Keratinocyte (primary cell): Measurements from ENCODE around the gene GRWD1. TPM values are rescaled to one million over a fixed set of nuclear protein-coding genes. Genes with fewer than 3 reads are reported as not detected.

ENCODE experiments used
- DNase-seq: peaks from one replicate; pipeline ENCODE4 v3.0.0-alpha.2; 2011; ENCODE audit warnings: low read depth, missing footprints, low spot score
- FAIRE-seq: peaks from 2 replicates; lab custom pipeline; 2011; peaks lifted over from hg19 to GRCh38; lab: Jason Lieb, UNC
- H2AFZ ChIP-seq: 2 replicates; pipeline ENCODE4 v1.6.0; 2012; ENCODE audit warnings: low read length, control low read depth, inconsistent platforms; ENCODE audit not compliant: control insufficient read depth
- H3K27ac ChIP-seq: 2 replicates; pipeline ENCODE4 v1.5.1; 2011; ENCODE audit warnings: low read length; ENCODE audit not compliant: control insufficient read depth, insufficient read depth
- H3K27me3 ChIP-seq: 3 replicates; pipeline ENCODE4 v1.6.0; 2011; ENCODE audit warnings: low read length; ENCODE audit not compliant: control insufficient read depth, insufficient read depth; ENCODE audit errors: extremely low read depth
- H3K36me3 ChIP-seq, 2 experiments: 2 replicates in 1 of 2; 3 replicates in 1 of 2; pipeline ENCODE4 v1.5.1; 2011; ENCODE audit warnings: low read length in 2 of 2, mild to moderate bottlenecking in 1 of 2; ENCODE audit not compliant: control insufficient read depth in 2 of 2, insufficient read depth in 2 of 2; ENCODE audit errors: extremely low read depth in 1 of 2
- H3K4me1 ChIP-seq: 3 replicates; pipeline ENCODE4 v1.5.1; 2011; ENCODE audit warnings: low read length; ENCODE audit not compliant: control insufficient read depth, insufficient read depth; ENCODE audit errors: extremely low read depth
- H3K4me2 ChIP-seq: 3 replicates; pipeline ENCODE4 v1.6.0; 2011; ENCODE audit warnings: low read depth, low read length; ENCODE audit not compliant: control insufficient read depth, insufficient read depth; ENCODE audit errors: extremely low read depth
- H3K4me3 ChIP-seq, 3 experiments: fragments of 200-600 bp in 1 of 3; sonication (generic) in 1 of 3; 2 replicates in 2 of 3; 3 replicates in 1 of 3; pipeline ENCODE4 v1.5.1; 2011 to 2016; ENCODE audit warnings: low read length in 3 of 3, mild to moderate bottlenecking in 3 of 3, control low read depth in 2 of 3, inconsistent platforms in 1 of 3, low read depth in 1 of 3, mixed read lengths in 1 of 3, mixed run types in 1 of 3, moderate library complexity in 1 of 3; ENCODE audit not compliant: control insufficient read depth in 2 of 3, insufficient read depth in 2 of 3; ENCODE audit errors: extremely low read depth in 1 of 3
- H3K79me2 ChIP-seq: 2 replicates; pipeline ENCODE4 v1.6.0; 2012; ENCODE audit warnings: low read length; ENCODE audit not compliant: control insufficient read depth, insufficient read depth
- H3K9ac ChIP-seq: 3 replicates; pipeline ENCODE4 v1.6.0; 2011; ENCODE audit warnings: low read length; ENCODE audit not compliant: control insufficient read depth, insufficient read depth; ENCODE audit errors: extremely low read depth
- H3K9me1 ChIP-seq: 3 replicates; pipeline ENCODE4 v1.6.0; 2011; ENCODE audit warnings: low read length; ENCODE audit not compliant: control insufficient read depth, insufficient read depth; ENCODE audit errors: extremely low read depth
- H3K9me3 ChIP-seq: 2 replicates; pipeline ENCODE4 v1.5.1; 2012; ENCODE audit warnings: low read depth, low read length; ENCODE audit not compliant: control insufficient read depth
- H4K20me1 ChIP-seq: 3 replicates; pipeline ENCODE4 v1.6.0; 2011; ENCODE audit warnings: low read length; ENCODE audit not compliant: control insufficient read depth, insufficient read depth; ENCODE audit errors: extremely low read depth
- CTCF ChIP-seq, 3 experiments: IDR thresholded peaks in 1 of 3; conservative IDR thresholded peaks in 1 of 3; optimal IDR thresholded peaks in 1 of 3; 2 replicates in 2 of 3; 3 replicates in 1 of 3; pipeline versions ENCODE3 to v1.5.1; 2011; ENCODE audit warnings: low read length in 3 of 3, mild to moderate bottlenecking in 3 of 3, moderate library complexity in 2 of 3, control low read depth in 1 of 3, inconsistent platforms in 1 of 3; ENCODE audit not compliant: insufficient read depth in 2 of 3; ENCODE audit errors: extremely low read depth in 1 of 3
- EZH2 ChIP-seq: IDR thresholded peaks from one replicate; pipeline ENCODE4 v1.6.1; 2012; ENCODE audit warnings: inconsistent platforms, mild to moderate bottlenecking, low read length, moderate library complexity
- dilution Hi-C: fragments of 300-500 bp; cut with MboI; formaldehyde crosslinking; loops from one replicate; pipeline ENCODE4 v1.7.0; 2020; ENCODE audit warnings: low sequenced_read_pairs; ENCODE audit not compliant: extremely low pct_ligation_motif_present
- polyA plus RNA-seq, 5 experiments: library from polyadenylated mRNA; depleted of rRNA in 3 of 5; stranded (reverse) in 3 of 5; stranded (forward) in 1 of 5; unstranded in 1 of 5; fragments of >200 nt; gene quantifications; 1 replicate in 1 of 5; 2 replicates in 3 of 5; 3 replicates in 1 of 5; pipeline versions ENCODE4 v1.2.1 to v1.2.3, GENCODE V29; 2011 to 2012; ENCODE audit warnings: missing spikeins in 2 of 5, low read depth in 1 of 5, low replicate concordance in 1 of 5

The GRWD1 gene
- polyA plus RNA-seq, 1 donor (not counting 4 experiments of a cell fraction or from before 2014, with no cell fraction given), result 26.1 TPM

DNA sequence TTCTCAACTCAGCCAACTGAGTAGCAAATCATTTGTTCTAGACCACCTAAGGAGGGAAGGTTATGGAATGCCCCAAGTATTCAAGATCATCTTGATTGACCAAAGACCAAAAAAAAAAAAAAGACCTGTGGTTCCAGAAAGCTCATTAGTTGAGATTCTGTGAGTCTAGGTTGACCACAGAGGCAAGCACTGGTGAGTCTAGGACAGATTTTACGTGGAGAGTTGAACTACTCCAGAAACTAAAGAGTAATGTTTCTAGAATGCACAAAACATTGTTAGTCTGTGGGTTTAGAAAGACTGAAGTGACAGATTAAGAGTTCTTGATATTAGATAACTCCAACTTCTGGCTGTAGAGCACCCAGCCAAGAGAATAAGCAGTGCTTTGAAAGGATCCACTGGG is 19.4 kb downstream of the GRWD1 start:
- H3K27me3 ChIP-seq, result no peaks in the 10 kb centered on the region
- TF ChIP-seq CTCF (optimal IDR thresholded peaks at IDR 0.05 in 1 of 3, IDR thresholded peaks at IDR 0.05 in 1 of 3, conservative IDR thresholded peaks at IDR 0.05 in 1 of 3; ENCODE audit: extremely low read depth in 1 of 3, insufficient read depth in 2 of 3, low read length in 3 of 3) (no peak), EZH2 (no peak)
- peak; percentile 49 for FAIRE-seq
- dilution Hi-C loops, result no loop called here
- H3K4me3 ChIP-seq, result no peak overlapping the region
- H3K36me3 ChIP-seq, result no peaks in the 10 kb centered on the region
- H3K9ac ChIP-seq, result no peak overlapping the region
- H3K4me1 ChIP-seq, result peaks cover 6% of the 10 kb centered on the region
- H3K9me1 ChIP-seq, result no peaks in the 10 kb centered on the region
- H3K27ac ChIP-seq, result no peak overlapping the region
- no peak for DNase-seq
- H4K20me1 ChIP-seq, result no peaks in the 10 kb centered on the region
- H3K79me2 ChIP-seq, result peaks cover 4% of the 10 kb centered on the region
- H3K4me2 ChIP-seq, result no peak overlapping the region
- no peaks in the 10 kb centered on the region for H3K9me3 ChIP-seq
- no peak overlapping the region for H2AFZ ChIP-seq

- peaks cover 10% of the 10 kb centered on the region for H3K4me1 ChIP-seq
- peaks cover under 1% of the 10 kb centered on the region for H4K20me1 ChIP-seq
- no peak overlapping the region for H2AFZ ChIP-seq
- FAIRE-seq (no peak), DNase-seq (no peak)
- H3K4me2 ChIP-seq, result no peak overlapping the region
- no peak overlapping the region for H3K27ac ChIP-seq
- TF ChIP-seq CTCF (optimal IDR thresholded peaks at IDR 0.05 in 1 of 3, IDR thresholded peaks at IDR 0.05 in 1 of 3, conservative IDR thresholded peaks at IDR 0.05 in 1 of 3; ENCODE audit: extremely low read depth in 1 of 3, insufficient read depth in 2 of 3, low read length in 3 of 3), result no peak
- TF ChIP-seq EZH2, result no peak
- H3K4me3 ChIP-seq, result no peak overlapping the region
- H3K36me3 ChIP-seq, result peaks cover 13 to 14% of the 10 kb centered on the region in 2 experiments
- dilution Hi-C loops, result no loop called here
- no peak overlapping the region for H3K9ac ChIP-seq
- H3K9me3 ChIP-seq, result no peaks in the 10 kb centered on the region
- no peaks in the 10 kb centered on the region for H3K9me1 ChIP-seq
- H3K79me2 ChIP-seq, result peaks cover 14% of the 10 kb centered on the region
- H3K27me3 ChIP-seq, result no peaks in the 10 kb centered on the region
Measured at GRCh38 chr19:48466561-48467325, 21.0 kb downstream of the GRWD1 start.
